GM18520 (cell line): ENCODE data around the gene FGD2.
"Not testable (repeated sequence)": the region's sequence is repeated elsewhere in the genome, so short reads cannot be mapped to it uniquely, and the experiment has no call there.

ENCODE experiments used
- ATAC-seq: cut with Tn5 transposase; IDR thresholded peaks from one replicate; pipeline ENCODE4 v1.9.1; 2021; ENCODE audit not compliant: unreplicated experiment

FGD2 gene

DNA sequence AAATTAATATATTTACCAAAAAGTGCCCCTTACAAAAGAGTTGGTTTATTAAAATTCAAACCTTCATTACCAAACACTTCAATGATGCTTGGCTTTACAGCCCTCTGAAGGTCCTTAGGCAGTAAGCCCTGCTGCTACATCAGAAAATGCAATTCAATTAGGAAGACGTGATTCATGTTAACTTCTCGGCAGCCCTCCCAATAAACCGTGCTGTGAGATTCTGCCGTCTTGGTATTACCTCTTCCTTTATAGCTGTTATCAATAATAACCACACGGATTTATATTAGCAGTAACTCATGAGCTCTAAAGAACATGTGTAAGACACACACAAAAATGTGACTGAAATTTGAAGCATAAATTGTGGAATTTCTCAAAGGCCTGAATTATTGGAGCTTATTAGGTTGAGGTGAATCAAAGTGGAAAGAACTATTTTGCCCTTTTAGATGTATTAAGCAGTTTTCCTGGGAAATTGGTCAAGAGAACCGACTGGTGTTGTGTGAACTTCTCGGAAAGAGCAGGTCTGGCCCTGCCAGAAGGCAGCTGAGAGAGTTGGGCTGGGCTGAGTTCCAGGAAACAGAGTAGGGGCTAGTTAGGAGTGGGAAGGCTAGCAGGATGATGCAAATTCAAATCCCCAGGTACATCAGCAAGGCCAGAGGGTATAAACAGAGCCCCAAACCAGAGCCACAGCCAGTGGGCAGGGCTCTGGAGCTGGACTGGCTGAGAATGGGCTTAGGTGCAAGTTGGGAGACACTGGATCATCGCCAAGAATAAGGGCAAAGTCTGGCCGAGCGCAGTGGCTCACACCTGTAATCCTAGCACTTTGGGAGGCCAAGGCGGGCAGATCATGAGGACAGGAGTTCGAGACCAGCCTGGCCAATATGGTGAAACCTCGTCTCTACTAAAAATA is 33.1 kb downstream of the FGD2 start:
- no peak for ATAC-seq

DNA sequence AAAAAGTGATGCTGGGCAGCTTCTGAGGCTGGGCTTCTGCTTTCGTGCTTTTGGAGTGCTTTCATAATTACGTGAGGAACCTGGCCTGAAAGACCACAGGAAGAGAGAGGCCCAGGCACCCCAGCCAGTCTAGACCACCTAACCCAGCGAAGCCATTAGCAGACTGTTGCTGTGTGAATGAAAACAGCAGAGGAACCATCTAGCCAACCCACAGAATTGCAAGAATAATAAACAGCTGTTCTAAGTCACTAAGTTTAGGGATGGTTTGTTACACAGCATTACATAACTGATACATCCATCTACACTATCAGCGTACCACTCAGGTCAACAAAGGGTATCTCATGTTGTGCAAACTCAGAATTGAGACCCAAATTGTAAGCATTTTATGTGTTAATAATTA is 34.5 kb downstream of the FGD2 start:
- no peak for ATAC-seq

DNA sequence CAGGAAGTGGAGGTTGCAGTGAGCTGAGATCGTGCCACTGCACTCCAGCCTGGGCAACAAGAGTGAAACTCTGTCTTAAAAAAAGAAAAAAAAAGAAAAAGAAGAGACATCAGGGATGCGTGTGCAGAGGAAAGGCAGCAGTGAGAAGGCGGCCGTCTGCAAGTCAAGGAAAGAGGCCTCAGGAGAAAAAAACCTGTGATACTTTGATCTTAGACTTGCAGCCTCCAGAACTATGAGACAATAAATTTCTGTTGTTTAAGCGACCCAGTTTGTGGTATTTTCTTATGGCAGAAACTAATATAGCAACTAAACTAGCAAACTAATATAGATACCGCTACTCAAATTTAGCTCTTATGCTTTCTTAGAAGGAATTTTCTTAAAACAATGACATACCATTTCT is 36.1 kb downstream of the FGD2 start:
- ATAC-seq = no peak

DNA sequence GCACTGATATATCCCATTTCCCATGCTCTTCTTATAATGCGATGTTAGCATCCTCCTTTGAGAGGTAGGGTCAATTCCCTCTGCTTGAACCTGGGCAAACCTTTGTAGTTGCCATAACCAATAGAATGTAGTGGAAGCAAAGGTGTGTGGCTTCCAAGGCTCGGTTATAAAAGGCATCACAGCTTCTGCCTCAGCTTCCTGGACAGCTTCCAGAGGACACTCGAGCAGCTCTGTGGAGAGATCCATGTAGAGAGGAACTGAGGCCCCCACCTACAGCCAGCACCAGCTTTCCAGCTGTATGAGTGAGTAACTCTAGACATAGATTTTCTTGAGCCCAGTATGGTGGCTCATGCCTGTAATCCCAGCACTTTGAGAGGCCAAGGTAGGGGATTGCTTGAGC is 36.7 kb downstream of the FGD2 start:
- ATAC-seq = no peak

DNA sequence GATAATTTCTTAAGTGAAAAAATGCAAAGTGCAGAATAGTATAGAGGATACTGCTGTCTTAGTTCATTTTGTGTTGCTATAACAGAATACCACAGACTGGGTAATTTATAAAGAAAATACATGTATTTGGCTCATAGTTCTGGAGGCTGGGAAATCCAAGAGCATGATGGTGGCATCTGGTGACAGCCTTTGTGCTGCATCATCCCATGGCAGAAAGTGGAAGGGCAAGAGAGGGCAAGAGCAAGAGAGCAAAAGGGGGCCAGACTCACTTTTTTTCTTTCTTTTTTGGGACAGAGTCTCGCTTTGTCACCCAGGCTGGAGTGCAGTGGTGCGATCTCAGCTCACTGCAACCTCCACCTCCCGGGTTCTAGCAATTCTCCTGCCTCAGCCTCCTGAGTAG is 37.6 kb downstream of the FGD2 start:
- ATAC-seq = not testable (repeated sequence)

DNA sequence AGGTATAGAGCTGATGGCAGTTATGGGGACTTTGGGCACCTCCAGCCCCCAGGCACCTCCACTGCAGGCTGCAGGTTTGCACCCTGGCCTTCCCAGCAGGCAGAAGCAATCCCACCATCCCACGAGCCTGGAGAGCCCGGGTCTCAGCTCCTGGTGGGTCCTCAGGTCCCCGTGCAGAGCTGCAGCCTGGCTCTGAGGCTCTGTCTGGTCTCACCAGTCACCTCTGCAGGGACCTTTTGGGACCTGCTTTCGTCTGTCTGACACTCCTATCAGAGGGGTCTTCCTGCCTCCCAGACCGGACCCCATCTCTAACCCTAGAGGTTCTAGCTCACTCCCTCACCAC is 41.9 kb downstream of the FGD2 start:
- no peak for ATAC-seq

DNA sequence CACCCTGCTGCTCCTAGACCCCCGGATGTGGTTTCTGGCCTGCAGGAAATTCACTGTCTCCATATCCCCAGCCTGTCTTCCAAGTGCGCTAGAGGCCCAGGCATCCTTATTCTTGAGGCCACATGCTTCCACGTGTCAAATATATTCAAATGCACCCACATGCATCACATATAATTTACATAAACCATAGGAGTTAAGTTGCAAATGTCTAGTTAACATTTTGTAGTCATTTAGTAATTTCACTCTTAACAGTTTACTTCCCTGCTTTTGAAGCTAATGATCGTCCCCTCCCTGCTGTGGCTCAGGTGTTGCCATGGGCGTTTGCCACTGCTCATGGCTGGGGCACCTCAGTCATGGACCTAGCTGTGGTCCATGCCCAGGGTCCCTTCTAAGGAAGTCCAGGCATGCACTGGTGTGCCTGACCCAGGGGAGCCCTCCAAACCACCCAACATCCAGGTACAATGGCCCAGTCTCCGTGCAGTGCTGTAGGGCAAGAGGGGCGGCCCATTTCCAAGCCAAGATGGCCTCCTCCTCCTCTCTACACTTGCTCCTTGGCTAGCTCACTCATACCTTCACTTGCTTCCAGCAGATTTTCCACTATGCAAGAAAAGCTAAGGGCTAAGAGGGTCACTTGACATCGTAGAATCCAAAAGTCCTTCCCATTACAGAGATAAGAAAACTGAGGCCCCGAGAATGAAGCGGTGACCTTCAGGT is 42.4 kb downstream of the FGD2 start:
- ATAC-seq = no peak

DNA sequence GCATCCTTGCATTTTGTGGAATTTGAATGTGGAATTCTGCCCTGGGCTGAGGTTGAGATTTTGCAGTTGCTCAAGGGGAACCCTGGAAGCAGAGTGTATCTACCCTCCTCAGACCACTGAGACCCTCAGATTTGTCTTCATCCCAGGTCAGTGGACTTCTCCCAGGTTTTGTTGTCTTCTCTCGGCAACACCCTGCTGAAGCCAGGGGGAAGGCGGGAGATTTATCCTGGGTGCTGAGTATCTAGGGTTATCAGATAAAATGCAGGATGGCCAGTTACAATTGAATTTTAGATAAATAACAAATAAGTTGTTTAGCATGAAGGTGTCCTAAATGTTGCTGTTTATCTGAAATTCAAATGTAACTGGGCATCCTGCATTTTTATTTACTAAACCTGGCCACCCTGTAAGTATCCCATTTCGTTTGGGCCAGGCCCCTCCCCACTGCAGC is 43.0 kb downstream of the FGD2 start:
- no peak for ATAC-seq

DNA sequence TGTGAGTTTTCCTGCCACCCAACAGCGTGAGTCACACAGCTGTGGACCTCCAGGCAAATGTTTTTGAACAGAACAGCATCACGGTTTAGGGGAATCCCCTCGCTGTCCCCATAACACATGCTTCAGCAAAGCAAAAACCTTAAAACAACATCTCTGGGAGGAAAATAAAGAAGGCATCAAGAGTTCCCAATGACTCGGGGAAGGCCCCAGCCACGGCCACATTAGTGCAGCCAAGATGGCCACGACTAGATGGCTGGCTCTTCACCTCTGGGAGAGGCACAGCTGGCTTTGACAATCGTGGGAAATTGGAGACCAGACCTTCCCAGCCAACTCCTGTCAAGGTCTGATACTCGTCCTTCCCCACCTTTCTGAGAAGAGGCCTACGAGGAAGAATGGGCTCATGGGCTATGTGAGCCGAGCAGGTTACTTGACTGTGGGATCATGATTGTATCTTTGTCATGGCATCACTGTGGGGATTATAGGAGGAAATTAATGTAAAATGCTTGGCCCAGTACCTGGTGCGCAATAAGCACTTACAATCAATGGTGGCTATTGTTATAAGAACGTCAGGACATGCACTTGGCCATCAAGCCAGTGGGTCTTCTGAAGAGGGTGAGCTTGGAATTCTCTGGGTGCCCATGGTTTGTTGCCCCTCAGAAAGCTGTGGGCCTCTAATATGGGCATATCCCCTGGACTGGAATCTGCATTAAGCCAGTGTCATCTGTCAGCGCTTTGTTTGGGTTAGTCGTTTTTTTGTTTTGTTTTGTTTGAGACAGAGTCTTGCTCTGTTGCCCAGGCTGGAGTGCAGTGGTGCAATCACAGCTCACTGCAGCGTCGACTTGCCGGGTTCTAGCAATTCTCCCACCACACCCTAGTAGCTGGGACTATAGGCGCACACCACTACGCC is 43.6 kb downstream of the FGD2 start:
- peak; percentile 56 for ATAC-seq

DNA sequence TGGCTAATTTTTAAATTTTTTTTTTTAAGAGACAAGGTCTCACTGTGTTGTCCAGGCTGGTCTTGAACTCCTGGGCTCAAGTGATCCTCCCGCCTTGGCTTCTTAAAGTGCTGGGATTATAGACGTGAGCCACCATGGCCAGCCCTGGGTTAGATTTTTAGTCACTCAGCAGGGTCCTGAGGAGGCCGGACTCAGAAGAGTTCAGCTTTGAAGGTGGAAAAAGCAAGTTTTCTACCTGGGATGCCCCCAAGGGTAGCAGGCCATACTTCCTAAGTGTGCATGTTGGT is 44.2 kb downstream of the FGD2 start:
- ATAC-seq = no peak

DNA sequence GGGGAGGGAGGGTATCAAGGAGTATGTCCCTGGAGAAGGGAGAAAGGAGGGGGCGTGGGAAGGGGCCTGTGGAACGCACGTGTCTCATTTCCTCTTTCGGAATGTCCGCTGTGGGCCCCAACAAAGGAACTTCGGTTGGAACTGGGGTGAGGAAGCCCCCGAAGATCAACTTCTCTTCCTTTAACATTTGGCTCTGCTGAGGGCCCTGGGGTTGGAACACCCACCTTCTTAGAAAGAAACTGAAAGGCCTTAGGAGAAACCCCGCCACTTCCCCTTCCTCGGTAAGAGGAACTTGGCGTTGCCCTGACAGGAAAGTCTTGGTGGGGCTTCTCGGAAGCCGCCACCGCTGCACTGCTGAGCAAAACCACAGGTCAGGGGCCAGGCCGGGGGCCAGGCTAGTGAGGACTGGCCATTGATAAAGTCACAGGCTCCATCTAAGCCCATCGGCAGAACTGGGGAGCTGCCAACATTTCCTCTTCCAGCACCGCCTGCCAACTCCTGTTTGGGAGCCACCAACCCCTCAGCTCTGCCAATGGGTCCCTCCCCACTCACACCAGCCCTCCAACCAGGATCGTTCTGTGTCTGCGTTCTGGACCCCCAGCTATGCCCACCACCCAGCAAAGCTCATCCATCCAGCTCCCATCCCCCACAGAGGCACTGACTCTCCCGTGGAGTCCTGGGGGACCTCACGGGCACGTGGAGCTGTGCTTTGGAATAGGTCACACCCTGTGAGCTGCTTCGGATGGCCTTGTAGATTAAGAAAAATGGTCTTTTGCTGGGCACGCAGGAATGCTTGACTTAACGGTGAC is 44.8 kb downstream of the FGD2 start:
- peak; percentile 26 for ATAC-seq

DNA sequence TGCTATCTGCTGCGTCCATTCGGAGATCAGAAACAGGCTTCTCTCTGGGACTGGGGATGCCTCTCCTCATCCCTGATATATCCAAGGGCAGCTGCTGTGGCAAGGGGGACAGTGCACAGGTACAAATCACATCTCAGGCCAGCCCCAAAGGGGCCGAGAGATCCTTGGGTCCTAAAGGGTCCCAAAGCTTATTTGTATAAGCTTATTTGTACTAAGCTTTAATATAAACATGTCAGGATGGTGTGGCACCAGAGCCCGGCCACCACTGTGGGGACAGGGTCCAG is 45.3 kb downstream of the FGD2 start:
- ATAC-seq = no peak

DNA sequence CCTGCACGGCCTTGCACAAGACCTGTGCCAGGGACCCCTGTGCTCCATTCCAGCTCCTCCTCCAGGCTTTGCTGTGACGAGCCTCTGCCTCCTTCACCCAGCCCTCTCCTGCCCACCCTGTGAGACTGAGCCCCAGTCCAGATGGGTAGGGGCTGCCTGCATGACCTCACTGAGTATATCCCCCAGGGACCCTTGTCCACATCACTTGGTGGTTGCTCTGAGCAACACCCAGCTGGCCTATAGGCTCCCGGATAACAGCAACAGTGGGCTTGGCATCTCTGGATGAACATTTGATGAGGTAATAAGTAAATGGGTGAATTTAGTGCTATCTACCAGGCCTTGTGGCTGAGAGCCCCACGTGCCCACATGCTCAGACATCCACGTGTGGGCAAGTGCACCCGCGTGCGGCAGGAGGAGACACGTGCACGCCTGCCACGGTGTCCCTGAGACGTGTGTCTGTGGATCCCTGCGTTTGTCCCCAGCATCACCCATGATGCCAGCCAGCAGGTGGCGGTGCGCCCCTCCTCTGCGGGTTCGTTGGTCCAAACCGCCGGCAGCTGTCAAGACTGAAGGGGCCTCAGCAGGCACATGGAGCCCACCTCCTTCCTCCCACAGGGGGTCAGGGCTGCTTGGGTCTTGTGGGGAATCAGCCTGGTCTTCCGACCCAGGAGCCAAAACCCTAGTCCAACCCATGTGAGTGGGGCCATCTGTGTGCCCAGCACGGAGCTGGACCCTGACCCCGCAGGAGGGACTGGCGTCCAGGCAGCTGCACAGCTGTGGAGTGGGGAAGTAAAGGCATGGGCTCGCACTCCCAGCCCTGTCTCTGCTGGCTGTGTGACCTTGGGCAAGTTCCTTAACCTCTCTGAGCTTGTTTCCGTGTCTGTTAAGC is 45.9 kb downstream of the FGD2 start:
- ATAC-seq = no peak

DNA sequence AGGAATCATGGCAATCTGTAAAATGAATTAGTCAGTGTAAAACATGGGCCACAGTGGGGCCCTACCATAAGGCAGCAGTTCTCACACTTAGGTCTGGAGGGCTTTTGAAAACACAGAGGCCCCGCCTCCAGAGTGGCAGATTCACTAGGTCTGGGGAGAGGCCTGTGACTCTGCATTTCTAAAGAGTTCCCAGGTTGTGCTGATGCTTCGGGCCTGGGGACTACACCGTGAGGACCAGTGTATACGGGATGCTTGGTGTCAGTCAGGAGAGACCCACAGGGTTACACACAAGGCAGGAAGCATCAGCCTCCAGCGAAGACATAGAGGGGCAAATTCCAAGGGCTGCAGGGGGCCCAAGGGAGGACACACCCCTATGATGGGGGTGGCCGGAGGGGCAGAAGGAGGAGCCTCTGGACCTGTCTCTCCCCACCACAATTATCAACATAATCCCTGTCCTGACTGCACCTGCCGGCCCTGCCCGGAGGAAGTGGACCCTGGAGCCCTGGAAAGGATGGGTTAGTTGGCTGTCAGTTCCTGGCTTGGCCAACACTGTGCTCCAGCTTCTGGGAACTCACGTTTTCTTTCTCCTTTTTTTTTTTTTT is 46.7 kb downstream of the FGD2 start:
- ATAC-seq = no peak

DNA sequence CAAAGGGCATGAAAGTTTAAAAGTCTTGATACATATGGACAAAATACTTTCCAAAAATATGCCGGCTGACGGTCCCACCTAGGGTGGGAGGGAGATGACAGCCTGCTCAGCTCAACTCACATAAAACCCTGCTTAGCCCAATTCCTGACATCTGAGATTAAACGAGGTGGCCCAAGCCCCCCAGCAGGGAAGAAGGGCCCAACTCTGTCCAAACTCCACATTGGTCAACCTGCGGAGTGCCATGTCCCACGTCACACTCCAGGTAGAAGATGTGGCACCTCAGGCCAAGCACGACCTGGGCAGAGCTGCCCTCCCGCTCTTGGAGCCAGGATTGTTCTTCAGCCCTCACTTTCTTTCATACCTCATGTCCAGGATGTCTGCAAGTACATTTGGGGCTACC is 48.2 kb downstream of the FGD2 start:
- no peak for ATAC-seq

DNA sequence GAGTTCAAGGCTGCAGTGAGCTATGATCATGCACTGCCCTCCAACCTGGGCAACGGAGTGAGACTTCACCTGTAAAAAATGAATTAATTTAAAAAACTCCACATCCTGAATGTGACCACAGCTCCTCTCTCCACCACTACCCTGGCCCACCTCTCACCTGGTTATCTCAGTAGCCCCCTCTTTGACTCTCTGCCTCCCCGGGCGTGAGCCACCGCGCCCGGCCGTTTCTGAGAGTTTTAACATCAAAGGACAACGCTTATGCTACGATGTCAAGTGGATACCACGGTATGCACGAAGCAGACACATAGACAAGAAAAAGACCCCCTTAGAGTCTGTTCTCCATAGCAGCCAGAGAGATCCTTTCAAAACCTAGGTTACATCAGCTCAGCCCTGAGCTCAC is 48.7 kb downstream of the FGD2 start:
- no peak for ATAC-seq

DNA sequence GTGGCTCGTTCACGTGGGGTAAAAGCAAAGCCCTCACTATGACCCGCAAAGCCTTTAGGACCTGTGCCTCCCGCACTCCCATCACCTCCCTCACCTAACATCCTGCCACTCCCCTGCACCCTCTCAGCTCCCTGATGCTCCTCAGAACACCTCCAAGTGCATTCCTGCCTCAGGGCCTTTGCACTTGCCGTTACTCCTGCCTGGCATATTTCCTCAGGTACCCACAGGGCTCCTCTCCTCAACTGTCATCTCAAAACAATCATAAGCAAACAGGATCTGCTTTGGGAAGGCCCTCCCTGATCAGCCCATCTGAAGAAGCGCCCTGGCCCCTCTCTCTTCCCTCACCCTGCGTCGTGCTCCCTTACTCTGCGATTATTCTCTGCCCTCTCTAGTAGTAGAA is 49.1 kb downstream of the FGD2 start:
- ATAC-seq = no peak

DNA sequence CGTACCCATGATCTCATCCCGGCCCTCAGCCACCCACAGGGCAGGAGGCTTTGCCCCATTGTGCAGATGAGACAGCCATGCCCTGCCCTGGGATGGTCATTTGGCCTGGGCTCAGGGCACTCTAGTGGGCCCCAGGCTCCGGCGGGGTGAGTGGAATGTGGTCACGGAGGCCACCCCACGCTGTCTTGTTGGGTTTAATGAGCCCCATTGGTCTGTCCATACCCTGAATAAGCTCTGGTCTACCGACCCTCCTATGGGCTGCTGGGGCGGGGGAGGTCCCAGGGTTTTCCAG is 50.6 kb downstream of the FGD2 start:
- no peak for ATAC-seq

DNA sequence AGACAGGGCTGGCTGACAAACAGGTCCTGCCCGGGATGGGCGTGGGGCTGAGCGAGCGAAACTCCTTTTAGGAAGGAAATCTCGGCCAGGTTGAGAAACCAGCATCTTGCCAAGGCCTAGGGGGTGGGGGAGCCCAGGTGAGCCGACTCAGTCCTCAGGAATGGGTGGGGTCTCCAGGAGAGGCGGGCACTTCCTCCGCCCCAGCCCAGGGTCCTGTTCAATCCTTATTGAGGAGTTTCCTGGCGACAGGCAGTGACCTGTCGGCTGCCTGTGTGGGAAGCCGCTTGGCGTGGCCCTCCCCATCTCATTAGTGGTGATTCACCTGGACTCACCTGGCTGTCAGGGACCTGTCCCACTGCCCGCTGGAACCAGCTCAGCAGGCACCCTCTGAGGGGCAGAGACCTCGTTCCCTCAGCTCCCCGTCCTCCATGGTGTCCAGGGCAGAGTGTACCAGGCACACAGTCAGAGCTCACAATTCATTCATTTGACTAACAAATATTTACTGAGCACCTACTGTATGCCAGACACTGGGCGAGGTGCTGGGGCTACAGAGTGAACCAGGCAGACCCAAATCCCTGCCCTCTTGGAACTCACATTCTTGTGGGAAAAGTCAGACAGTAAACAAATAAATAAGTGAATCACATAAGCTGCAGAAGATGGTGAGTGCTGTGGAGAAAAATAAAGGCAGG is 51.1 kb downstream of the FGD2 start:
- ATAC-seq = no peak
